Activated T-cell treated with anti-CD3 and anti-CD28 coated beads for 24 hours (primary cell): ENCODE results near the gene DEFB113.
"Not testable (repeated sequence)": the region's sequence is repeated elsewhere in the genome, so short reads cannot be mapped to it uniquely, and the experiment has no call there.

Experiments
- DNase-seq: peaks from one replicate; pipeline ENCODE4 v3.0.0-alpha.2; 2020; ENCODE audit warnings: low read depth

DEFB113 gene

GRCh38 chr6:49969605-49970004 is at the start of gene DEFB113:
TSS of gene DEFB113 (minus strand) at chr6:49969625. CDS start at chr6:49969625, 0 bp downstream.
- DNase-seq: no peak

GRCh38 chr6:50007819-50008218 is 38.4 kb upstream of the DEFB113 start:
- no peak for DNase-seq

GRCh38 chr6:50003139-50003538 is 33.7 kb upstream of the DEFB113 start:
- DNase-seq: no peak

- DNase-seq: no peak
Measured at GRCh38 chr6:49995278-49995677, 25.9 kb upstream of the DEFB113 start.

GRCh38 chr6:49988900-49989299 is 19.5 kb upstream of the DEFB113 start:
- DNase-seq: no peak

- no peak for DNase-seq
Measured at GRCh38 chr6:49987749-49988148, 18.3 kb upstream of the DEFB113 start.

- no peak for DNase-seq
Measured at GRCh38 chr6:49986551-49986950, 17.1 kb upstream of the DEFB113 start.

- no peak for DNase-seq
Measured at GRCh38 chr6:49982046-49982445, 12.6 kb upstream of the DEFB113 start.

GRCh38 chr6:49980898-49981297 is 11.5 kb upstream of the DEFB113 start:
- no peak for DNase-seq

GRCh38 chr6:49979584-49979983 is 10.2 kb upstream of the DEFB113 start:
- no peak for DNase-seq

- no peak for DNase-seq
Measured at GRCh38 chr6:49978332-49979226, 9.2 kb upstream of the DEFB113 start.

GRCh38 chr6:49966823-49967222 is 2.6 kb downstream of the DEFB113 start:
- DNase-seq: no peak

GRCh38 chr6:49966334-49966733 is 3.1 kb downstream of the DEFB113 start:
- no peak for DNase-seq

GRCh38 chr6:49964064-49964463 is 5.4 kb downstream of the DEFB113 start, which contains the start of gene DEFB114:
TSS of gene DEFB114 (minus strand) at chr6:49964164. CDS start at chr6:49964105, 59 bp downstream.
- no peak for DNase-seq

- no peak for DNase-seq
Measured at GRCh38 chr6:49958180-49958579, 11.2 kb downstream of the DEFB113 start.

- no peak for DNase-seq
Measured at GRCh38 chr6:49955847-49956246, 13.6 kb downstream of the DEFB113 start.

- no peak for DNase-seq
Measured at GRCh38 chr6:49951926-49952325, 17.5 kb downstream of the DEFB113 start.

GRCh38 chr6:49950415-49950751 is 19.0 kb downstream of the DEFB113 start:
- no peak for DNase-seq

GRCh38 chr6:49949062-49949461 is 20.4 kb downstream of the DEFB113 start:
- DNase-seq: no peak

- DNase-seq: no peak
Measured at GRCh38 chr6:49946835-49947234, 22.6 kb downstream of the DEFB113 start.

GRCh38 chr6:49944068-49944467 is 25.4 kb downstream of the DEFB113 start:
- not testable (repeated sequence) for DNase-seq

- no peak for DNase-seq
Measured at GRCh38 chr6:49939993-49940498, 29.4 kb downstream of the DEFB113 start.

GRCh38 chr6:49937811-49938210 is 31.6 kb downstream of the DEFB113 start:
- DNase-seq: no peak

GRCh38 chr6:49937017-49937416 is 32.4 kb downstream of the DEFB113 start:
- no peak for DNase-seq
